Measurements from ENCODE around the gene CELF4. TPM values are rescaled to one million over a fixed set of nuclear protein-coding genes. Genes with fewer than 3 reads are reported as not detected.

Gene CELF4
- total and polyA plus RNA-seq, 10 of the 15 experiments (the other 5 are each of a cell fraction or from before 2014, with no cell fraction given) = 0.03 to 0.32 TPM; not detected in 8

DNA sequence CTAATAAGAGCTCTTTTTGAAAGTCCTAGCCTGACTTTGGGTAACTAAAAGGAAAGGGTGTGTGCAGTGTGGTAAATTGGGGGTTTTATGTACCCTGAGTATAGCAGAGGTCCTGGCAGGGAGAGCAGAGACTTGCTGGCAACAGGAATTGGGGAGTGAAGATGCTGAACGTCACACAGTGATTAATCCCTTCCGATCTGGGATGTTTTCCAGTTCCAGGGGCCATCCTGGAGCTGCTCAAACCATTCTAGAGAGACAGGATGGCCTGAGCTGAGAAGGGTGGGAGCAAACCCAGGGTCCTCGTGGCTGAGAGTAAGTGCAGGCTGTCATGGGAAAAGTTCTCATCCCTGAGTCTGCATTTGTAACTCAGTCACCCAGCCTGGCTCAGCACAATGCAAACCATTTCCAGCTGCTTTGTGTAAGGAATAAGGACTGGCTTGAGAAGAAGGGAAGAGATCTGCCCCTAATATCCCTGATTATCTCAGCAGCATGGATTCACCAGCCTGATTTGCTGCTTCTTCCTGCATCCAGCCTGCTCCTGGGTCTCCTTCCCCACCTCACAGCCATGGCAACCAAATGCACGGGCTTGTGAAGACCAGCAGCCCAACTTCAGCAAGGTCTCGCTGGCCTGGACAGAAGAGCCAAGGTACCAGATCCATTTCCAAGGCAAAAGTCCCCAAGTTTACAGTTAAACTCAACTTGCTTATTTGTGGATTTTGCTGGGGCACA lies 47.1 kb upstream of the CELF4 start:
- no peak overlapping the region for H3K4me2 ChIP-seq (ENCODE audit: control insufficient read depth, insufficient read depth)
- FAIRE-seq (no peak), ATAC-seq (no peak), DNase-seq (ENCODE audit: low read depth, low spot score) (no peak)
- no peaks in the 10 kb centered on the region for H3K79me2 ChIP-seq (ENCODE audit: control insufficient read depth, insufficient read depth, low read length)
- no peak for TF ChIP-seq IRF4 (IDR thresholded peaks at IDR 0.05; ENCODE audit: low read depth, low read length)
- TF ChIP-seq TCF7 (IDR thresholded peaks at IDR 0.05; ENCODE audit: borderline replicate concordance) = no peak
- no peak for TF ChIP-seq POLR2AphosphoS5 (IDR thresholded peaks at IDR 0.05; ENCODE audit: low read length)
- no peak for TF ChIP-seq TAF1 (IDR thresholded peaks at IDR 0.05; ENCODE audit: borderline replicate concordance, low read depth, low read length)
- TF ChIP-seq SRF (IDR thresholded peaks at IDR 0.05; ENCODE audit: low read depth in 2 of 2, low read length in 2 of 2) = no peak
- no peak for TF ChIP-seq PML (IDR thresholded peaks at IDR 0.05; ENCODE audit: low read length)
- TF ChIP-seq CHD2 (IDR thresholded peaks at IDR 0.05; ENCODE audit: borderline replicate concordance, low read depth, low read length) = no peak
- no peak for TF ChIP-seq MEF2B (IDR thresholded peaks at IDR 0.05; ENCODE audit: partially characterized antibody, poor library complexity, severe bottlenecking)
- no peak for TF ChIP-seq MTA2 (IDR thresholded peaks at IDR 0.05; ENCODE audit: low read depth)
- TF ChIP-seq MTA3 (IDR thresholded peaks at IDR 0.05; ENCODE audit: borderline replicate concordance, low read length) = no peak
- no peak for TF ChIP-seq NFIC (IDR thresholded peaks at IDR 0.05; ENCODE audit: low read depth, low read length)
- TF ChIP-seq, protein P1, sequence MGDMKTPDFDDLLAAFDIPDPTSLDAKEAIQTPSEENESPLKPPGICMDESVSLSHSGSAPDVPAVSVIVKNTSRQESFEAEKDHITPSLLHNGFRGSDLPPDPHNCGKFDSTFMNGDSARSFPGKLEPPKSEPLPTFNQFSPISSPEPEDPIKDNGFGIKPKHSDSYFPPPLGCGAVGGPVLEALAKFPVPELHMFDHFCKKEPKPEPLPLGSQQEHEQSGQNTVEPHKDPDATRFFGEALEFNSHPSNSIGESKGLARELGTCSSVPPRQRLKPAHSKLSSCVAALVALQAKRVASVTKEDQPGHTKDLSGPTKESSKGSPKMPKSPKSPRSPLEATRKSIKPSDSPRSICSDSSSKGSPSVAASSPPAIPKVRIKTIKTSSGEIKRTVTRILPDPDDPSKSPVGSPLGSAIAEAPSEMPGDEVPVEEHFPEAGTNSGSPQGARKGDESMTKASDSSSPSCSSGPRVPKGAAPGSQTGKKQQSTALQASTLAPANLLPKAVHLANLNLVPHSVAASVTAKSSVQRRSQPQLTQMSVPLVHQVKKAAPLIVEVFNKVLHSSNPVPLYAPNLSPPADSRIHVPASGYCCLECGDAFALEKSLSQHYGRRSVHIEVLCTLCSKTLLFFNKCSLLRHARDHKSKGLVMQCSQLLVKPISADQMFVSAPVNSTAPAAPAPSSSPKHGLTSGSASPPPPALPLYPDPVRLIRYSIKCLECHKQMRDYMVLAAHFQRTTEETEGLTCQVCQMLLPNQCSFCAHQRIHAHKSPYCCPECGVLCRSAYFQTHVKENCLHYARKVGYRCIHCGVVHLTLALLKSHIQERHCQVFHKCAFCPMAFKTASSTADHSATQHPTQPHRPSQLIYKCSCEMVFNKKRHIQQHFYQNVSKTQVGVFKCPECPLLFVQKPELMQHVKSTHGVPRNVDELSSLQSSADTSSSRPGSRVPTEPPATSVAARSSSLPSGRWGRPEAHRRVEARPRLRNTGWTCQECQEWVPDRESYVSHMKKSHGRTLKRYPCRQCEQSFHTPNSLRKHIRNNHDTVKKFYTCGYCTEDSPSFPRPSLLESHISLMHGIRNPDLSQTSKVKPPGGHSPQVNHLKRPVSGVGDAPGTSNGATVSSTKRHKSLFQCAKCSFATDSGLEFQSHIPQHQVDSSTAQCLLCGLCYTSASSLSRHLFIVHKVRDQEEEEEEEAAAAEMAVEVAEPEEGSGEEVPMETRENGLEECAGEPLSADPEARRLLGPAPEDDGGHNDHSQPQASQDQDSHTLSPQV (IDR thresholded peaks at IDR 0.05) = no peak
- TF ChIP-seq, protein P2, sequence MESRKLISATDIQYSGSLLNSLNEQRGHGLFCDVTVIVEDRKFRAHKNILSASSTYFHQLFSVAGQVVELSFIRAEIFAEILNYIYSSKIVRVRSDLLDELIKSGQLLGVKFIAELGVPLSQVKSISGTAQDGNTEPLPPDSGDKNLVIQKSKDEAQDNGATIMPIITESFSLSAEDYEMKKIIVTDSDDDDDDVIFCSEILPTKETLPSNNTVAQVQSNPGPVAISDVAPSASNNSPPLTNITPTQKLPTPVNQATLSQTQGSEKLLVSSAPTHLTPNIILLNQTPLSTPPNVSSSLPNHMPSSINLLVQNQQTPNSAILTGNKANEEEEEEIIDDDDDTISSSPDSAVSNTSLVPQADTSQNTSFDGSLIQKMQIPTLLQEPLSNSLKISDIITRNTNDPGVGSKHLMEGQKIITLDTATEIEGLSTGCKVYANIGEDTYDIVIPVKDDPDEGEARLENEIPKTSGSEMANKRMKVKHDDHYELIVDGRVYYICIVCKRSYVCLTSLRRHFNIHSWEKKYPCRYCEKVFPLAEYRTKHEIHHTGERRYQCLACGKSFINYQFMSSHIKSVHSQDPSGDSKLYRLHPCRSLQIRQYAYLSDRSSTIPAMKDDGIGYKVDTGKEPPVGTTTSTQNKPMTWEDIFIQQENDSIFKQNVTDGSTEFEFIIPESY (IDR thresholded peaks at IDR 0.05) = no peak
- no peak for TF ChIP-seq JUND (IDR thresholded peaks at IDR 0.05; ENCODE audit: low read depth, low read length)
- TF ChIP-seq CBX5 (IDR thresholded peaks at IDR 0.05; ENCODE audit: low read depth) = no peak
- no peak for TF ChIP-seq BMI1 (IDR thresholded peaks at IDR 0.05; ENCODE audit: borderline replicate concordance)
- TF ChIP-seq RCOR1 (conservative IDR thresholded peaks at IDR 0.05; ENCODE audit: low read depth, low read length) = no peak
- no peak for TF ChIP-seq SPI1 (IDR thresholded peaks at IDR 0.05; ENCODE audit: borderline replicate concordance, insufficient read depth, low read depth, low read length)
- in situ Hi-C loops (cut with MboI) = no loop called here
- intact Hi-C loops (cut with micrococcal nuclease; ENCODE audit: unreplicated experiment) = no loop called here
- RAD21 ChIA-PET (ENCODE audit: unreplicated experiment) = no interaction called here
- CTCF ChIA-PET = no interaction called here
- SMC1A ChIA-PET (ENCODE audit: uncharacterized antibody, unreplicated experiment) = no interaction called here
- H3K36me3 ChIP-seq (ENCODE audit: control insufficient read depth in 2 of 2, insufficient read depth in 2 of 2, low read length in 1 of 2) = no peaks in the 10 kb centered on the region
- no peaks in the 10 kb centered on the region for H3K4me1 ChIP-seq (ENCODE audit: control insufficient read depth, insufficient read depth, low read length)
- no peak overlapping the region for H3K27ac ChIP-seq (ENCODE audit: control insufficient read depth, insufficient read depth)
- no peak overlapping the region for H2AFZ ChIP-seq (ENCODE audit: control insufficient read depth, low read depth, low read length)
- H3K4me3 ChIP-seq = no peak overlapping the region
- no peaks in the 10 kb centered on the region for H3K9me3 ChIP-seq (replicated peaks; ENCODE audit: control insufficient read depth, insufficient read depth, low read length)
- no TSS peak for BruUV-seq (replicated peaks)
- no peak overlapping the region for H3K9ac ChIP-seq (ENCODE audit: control insufficient read depth, insufficient read depth, low read length)
- H3K27me3 ChIP-seq (replicated peaks in 1 of 2; ENCODE audit: control insufficient read depth in 2 of 2, insufficient read depth in 2 of 2, low read length in 1 of 2) = no peaks in the 10 kb centered on the region; a peak in 1 of 4 replicates
- POLR2A ChIA-PET = no interaction called here
- WGBS (ENCODE audit: insufficient coverage, insufficient replicate concordance, low lambda C conversion rate, missing lambda C conversion rate) = 0% methylated on average over 5 of the region's 5 CpGs
- no peaks in the 10 kb centered on the region for H4K20me1 ChIP-seq (ENCODE audit: control insufficient read depth, insufficient read depth)

All from GM12878 (cell line).